A204.1 (cell line): Measurements from ENCODE around the gene FOXN4.

Experiments used
- FAIRE-seq: peaks from 2 replicates; lab custom pipeline; 2012; peaks lifted over from hg19 to GRCh38; lab: Jason Lieb, UNC

Gene FOXN4

GRCh38 chr12:109305547-109305946 lies 3.5 kb downstream of the FOXN4 start:
- no peak for FAIRE-seq

DNA sequence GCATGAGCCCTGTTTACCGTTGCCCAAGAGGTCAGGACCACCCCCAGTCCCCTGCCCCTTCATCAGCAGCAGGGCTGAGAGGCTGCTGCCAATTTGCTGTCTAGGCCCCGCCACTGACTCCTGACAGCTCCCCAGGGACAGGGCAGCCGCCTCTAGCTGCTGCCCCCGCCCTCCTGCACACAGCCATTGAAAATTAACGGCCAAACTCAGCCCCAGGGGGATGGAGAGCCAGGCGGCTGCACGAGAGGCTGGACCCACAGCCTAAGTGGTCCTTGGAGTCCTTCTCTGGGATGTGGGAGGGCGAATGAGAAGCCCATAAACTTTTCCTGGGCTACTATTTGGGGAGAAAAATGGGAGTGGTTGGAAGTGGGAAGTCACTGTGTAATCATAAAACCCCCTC lies 4.6 kb downstream of the FOXN4 start:
- no peak for FAIRE-seq

DNA sequence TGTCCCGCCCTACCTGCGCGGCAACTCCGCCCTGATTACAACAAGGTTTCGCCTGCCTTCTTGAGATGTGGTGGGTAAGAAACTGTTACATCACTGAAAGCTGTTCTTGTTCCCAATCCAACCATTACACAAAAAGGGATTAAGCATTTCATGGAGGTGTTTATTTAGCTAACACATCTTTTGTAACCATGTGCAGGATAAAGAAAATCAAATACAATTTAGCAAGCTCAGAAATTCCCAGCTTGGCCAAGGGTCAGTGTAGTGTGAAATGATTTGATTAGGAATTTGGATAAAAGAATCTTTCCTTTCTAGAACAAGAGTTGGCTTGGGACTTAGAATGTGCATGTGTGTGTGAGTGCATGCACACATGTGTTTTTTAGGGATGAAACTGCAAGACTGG lies 6.3 kb downstream of the FOXN4 start:
- FAIRE-seq = no peak

- FAIRE-seq = no peak
Observed at GRCh38 chr12:109302358-109302757, 6.7 kb downstream of the FOXN4 start.

DNA sequence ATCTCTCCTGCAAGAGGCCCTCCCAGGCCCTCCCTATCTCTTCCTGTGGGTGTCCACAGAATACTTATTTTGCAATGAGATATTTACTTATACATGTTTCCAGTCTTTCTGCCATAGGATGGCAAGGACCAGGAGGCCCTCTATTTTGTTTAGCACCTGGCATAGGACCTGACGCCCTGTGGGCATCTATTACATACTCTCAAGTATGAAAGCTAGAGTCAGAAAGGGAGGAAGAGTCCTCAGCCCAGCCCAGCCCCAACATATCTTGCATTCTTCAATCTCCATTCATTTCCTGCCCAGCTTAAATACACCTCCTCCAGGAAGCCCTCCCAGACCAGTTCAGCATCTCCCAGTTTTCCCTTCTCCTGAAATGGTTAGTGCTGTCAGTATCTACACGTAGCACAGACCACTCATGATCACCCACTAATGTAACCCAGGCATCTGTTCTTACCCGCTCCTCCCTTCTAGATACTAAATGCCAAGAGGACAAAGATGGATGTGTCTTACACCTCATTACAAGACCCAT lies 7.4 kb downstream of the FOXN4 start:
- FAIRE-seq = no peak

- no peak for FAIRE-seq
Observed at GRCh38 chr12:109299849-109300248, 9.2 kb downstream of the FOXN4 start.

- no peak for FAIRE-seq
Observed at GRCh38 chr12:109296431-109296830, 12.7 kb downstream of the FOXN4 start.

- no peak for FAIRE-seq
Observed at GRCh38 chr12:109295764-109296425, 13.2 kb downstream of the FOXN4 start.

GRCh38 chr12:109294286-109294796 lies 14.7 kb downstream of the FOXN4 start:
- FAIRE-seq = no peak

GRCh38 chr12:109293106-109293505 lies 16.0 kb downstream of the FOXN4 start:
- FAIRE-seq = no peak

DNA sequence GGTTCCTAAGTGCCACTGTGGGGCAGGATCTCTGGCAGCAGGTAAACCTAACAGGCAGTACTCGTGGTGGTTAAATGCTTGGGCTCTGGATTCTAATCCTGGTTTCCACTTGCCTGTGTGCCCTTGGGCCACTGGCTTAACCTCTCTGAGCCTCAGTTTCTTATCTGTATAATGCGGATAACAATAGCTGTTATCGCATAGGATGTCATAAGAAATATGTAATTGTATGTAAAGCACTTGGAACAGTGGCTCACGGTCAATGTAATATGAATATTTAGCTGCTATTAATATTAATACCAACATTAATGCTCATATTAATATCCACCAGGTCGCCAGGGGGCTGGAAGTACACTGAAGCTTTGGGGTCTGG lies 16.8 kb downstream of the FOXN4 start:
- no peak for FAIRE-seq

DNA sequence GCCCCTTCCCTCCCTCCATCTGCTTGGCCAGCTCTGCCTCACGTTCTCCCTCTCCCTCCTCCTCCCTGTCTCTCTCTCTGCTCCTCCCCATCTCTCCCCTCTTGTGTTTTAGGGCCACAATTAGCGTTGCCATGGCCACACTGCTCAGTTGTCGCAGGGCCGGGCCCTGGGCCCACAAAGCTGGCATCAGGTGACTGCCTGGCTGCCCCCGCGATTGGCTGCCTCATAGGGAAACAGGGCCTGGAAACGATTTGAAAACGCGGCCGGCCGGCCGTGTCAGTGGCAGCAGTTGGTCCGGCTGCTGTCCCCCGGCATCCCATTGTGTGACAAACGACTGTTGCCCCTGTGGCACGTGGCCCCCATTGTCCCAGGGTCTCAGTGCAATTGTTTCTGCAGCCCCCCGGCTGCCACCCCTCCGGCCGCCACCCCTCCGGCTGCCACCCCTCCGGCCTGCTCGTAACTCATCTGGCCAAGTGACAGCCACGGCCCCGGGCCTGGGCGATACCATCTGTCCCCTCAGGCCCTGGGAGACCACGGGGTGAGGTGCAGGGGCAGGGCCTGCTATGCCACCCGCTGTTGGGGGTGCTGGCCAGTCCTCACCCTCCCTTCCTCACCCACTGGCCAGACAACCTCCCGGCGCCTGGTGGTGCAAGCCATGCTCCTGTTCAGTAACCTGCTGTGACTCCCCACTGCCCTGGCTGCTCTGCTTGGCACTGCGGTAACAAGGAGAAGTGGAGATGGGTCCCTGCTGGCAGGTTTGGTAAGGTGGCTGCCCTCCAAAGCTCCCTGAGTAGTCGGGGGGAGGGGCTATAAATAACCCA lies 17.4 kb downstream of the FOXN4 start:
- peak; percentile 92 for FAIRE-seq

DNA sequence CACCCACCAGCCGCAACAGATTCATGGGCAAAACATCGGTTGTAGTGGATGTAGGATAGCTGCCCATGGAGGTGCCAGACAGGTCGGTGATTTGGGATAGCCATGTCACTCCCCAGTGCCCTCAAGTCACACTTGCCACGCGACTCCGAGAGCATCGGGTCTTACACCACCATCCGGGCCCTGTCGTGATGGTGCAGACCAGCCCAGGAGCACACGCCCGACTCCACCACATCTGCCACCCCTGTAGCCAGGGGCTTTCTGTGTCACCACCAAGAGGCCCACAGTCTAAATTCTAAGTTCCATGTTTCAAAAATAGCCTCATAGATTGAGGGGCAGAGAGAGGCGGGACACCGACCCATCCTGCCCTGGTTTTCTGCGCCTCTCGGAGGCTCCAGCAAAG lies 18.0 kb downstream of the FOXN4 start:
- FAIRE-seq = no peak

DNA sequence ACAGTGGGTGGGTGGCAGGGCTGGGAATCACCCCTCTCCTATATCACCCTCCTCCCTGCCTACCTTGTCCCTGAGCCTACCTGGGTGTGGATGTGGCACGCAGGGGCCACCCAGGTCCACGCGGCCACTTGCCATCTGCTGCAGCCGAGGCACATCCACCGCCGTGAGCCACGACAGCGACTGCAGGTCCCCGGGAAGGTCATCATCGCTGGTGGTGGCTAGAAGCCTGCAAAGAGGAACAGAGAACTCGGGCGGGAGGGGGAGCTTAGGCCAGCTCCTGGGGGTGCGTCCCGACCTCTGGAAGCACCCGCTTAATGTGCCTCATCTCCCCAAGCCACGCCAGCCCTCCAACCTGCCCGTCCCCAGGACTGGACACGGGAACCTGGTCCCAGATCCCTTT lies 19.0 kb downstream of the FOXN4 start:
- FAIRE-seq = no peak

DNA sequence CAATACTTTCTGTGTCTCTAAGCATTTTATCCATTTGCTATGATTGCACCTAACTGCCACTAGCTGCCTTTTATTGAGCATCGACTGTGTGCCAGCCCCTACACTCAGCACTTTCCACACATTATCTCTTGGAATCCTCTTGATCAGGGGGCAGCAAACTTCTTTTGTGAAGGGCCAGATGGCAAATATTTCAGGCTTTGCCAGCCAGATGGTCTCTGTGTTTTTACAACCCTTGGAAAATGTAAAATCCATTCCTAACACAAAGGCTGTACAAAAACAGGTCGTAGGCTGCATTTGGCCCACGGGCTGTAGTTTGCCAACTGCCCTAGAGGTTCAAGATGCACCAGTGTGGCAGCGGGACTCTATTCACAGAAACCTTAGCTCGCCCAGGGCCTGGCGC lies 19.5 kb downstream of the FOXN4 start:
- FAIRE-seq = no peak

DNA sequence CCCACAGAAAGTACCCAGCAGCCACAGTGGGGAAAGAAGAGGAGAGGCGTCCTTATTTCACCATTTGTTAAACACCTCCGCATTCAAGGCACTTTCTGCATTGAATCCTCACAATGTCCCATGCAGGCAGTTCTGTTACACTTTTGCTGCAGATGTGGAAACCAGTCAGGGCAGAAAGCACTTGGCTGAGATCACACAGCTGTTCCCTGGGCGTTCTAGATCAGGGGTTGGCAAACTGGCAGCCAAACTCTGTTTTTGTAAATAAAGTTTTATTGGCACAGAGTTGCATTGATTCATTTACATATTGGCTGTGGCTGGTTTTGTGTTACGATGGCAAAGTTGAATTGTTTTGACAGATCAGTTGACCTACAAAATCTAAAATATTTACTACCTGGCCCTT lies 20.1 kb downstream of the FOXN4 start:
- FAIRE-seq = no peak

- FAIRE-seq = no peak
Observed at GRCh38 chr12:109288571-109288970, 20.5 kb downstream of the FOXN4 start.

DNA sequence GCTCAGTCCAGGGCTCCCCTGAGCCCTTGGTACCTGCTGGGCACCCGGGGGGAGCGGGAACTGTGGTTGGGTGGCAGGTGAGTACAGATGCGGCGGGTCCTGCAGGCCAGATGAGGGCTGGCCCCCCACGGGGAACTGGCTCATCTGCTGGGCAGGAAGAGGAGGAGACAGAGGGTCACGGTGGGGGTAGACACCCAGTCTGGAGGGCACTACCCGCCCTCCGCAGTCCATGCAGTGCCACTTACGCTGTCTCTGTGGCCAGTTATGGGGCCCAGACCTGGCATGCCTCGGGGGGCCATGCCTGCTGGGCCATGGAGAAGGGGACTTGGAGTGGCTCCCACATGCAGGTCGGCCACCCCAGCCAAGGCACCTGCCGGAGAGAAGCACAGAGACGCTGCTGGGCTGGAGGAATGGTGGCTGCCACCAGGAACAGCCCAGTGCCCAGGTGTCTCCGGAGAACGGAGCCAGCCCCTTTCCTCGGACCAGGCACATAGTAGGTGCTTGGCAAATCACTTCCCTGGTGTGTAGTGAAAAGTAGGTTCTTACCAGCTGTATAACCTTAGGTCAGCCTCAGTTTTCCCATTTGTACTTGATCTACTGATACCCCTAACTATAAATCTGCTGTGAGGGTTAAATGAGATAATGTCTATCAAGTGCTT lies 21.1 kb downstream of the FOXN4 start:
- no peak for FAIRE-seq

DNA sequence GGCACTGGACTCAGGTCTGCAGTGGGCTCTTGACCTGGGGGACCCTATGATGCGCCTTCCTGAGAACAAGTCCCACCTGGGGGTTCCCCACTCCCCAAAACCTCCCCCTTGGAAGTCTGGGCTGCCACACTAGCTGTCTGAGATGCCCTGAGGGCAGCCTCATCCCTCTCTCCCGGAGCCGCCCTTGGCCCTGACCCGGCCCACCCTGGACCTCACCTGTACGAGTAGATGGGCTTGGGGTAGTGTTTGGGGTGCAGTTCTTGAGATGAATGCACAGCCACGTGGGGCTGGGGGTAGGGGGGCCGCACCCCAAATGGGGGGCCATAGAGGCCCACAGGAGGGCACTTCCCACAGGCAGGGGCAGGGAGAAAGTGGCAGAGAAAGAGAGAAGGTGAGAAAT lies 21.9 kb downstream of the FOXN4 start:
- no peak for FAIRE-seq

- no peak for FAIRE-seq
Observed at GRCh38 chr12:109286652-109287051, 22.4 kb downstream of the FOXN4 start.

DNA sequence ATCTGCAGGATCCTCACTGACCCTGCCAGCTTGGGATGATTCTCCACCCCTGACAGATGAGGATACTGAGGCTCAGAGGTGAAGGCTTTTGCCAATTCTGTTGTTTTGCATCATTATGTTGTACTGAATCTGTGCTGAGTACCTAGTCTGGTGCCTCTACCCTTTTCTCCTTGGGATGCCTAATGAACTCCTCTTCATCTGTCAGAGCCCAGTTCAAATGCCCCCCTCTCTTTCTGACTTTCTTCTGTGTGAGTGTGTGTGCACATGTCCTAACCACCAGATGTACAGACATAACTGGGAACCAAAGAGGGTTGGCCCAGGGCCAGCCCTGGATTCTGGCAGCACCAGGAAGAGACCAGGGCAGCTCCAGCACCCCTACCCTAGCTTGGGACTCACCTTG lies 22.8 kb downstream of the FOXN4 start:
- FAIRE-seq = no peak

DNA sequence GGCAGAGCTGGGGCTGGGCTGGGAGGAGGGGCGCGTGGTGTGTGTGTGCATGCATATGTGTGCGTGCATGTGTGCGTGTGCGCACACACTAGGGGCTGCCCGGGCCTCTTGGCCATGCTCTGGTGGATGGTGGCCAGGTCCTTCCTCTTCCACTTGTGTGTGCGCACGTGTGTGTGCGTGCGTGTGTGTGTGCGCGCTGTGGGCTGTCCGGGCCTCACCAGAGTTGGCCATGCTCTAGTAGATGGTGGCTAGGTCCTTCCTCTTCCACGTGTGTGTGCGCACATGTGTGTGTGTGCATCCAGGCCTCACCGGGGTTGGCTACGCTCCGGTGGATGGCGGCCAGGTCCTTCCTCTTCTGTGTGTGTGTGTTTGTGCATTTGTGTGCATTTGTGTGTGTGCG lies 24.7 kb downstream of the FOXN4 start:
- FAIRE-seq = no peak

DNA sequence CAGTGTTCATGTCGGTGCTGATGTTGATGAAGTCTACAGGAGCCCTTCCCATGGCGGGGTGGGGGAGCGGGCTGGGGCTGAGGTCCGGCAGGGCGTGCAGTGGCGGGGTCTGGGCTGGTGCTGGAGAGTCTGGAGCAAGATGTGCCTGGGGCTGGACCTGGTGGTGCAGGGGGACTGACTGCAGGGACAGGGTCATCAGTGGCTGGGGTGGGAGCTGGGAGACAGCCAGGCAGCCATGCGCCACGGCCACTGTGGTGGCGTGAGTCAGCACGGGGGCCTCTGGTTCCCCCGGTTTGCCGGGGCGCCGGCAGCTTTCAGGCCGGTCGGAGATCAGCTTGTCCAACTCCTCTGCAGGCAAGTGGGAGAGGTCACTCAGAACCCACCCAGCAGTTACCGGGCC lies 27.6 kb downstream of the FOXN4 start:
- no peak for FAIRE-seq
